Measurements from ENCODE around the gene STX10. TPM values are rescaled to one million over a fixed set of nuclear protein-coding genes. Genes with fewer than 3 reads are reported as not detected.

Gene STX10
- total RNA-seq, 1 experiment from 2014 or later, result 179 TPM

- H3K9me2 ChIP-seq (replicated peaks; ENCODE audit: low read length), result no peaks in the 10 kb centered on the region
- H3K4me2 ChIP-seq (ENCODE audit: low read length), result peak overlapping the region; percentile 37
- ATAC-seq (no peak), DNase-seq (peak; percentile 71)
- POLR2A ChIA-PET (ENCODE audit: unreplicated experiment), result no interaction called here
- no peaks in the 10 kb centered on the region for H3K36me3 ChIP-seq (ENCODE audit: low read depth, low read length)
- no peaks in the 10 kb centered on the region for H3K27me3 ChIP-seq (ENCODE audit: low read length)
- no peak overlapping the region for H3K4me3 ChIP-seq (ENCODE audit: low read length)
- CTCF ChIA-PET, result no interaction called here
- H2AFZ ChIP-seq (ENCODE audit: low read length), result no peak overlapping the region
- H3K9ac ChIP-seq (ENCODE audit: low read length), result no peak overlapping the region
- peaks cover 21% of the 10 kb centered on the region; the same call in 1 of the 2 replicates for H3K4me1 ChIP-seq (ENCODE audit: insufficient read depth, low read length)
- H3K79me2 ChIP-seq (ENCODE audit: low read length), result no peaks in the 10 kb centered on the region
- TF ChIP-seq EZH2 (IDR thresholded peaks at IDR 0.05; ENCODE audit: low read length, unreplicated experiment) (no peak), EZH2phosphoT487 (IDR thresholded peaks at IDR 0.05; ENCODE audit: borderline replicate concordance, low read length) (no peak), CTCF (conservative IDR thresholded peaks at IDR 0.05; ENCODE audit: low read depth, low read length) (no peak)
- no TSS peak for BruUV-seq (replicated peaks)
- H3F3A ChIP-seq (ENCODE audit: low read length, unreplicated experiment), result no peaks in the 10 kb centered on the region
- H3K27ac ChIP-seq (ENCODE audit: low read length), result no peak overlapping the region
- no peaks in the 10 kb centered on the region for H3K9me3 ChIP-seq (ENCODE audit: low read length)
- H4K20me1 ChIP-seq (ENCODE audit: low read length), result no peaks in the 10 kb centered on the region
- intact Hi-C loops (cut with micrococcal nuclease), result no loop called here
Observed at GRCh38 chr19:13098277-13099072, 51.7 kb downstream of the STX10 start.

DNA sequence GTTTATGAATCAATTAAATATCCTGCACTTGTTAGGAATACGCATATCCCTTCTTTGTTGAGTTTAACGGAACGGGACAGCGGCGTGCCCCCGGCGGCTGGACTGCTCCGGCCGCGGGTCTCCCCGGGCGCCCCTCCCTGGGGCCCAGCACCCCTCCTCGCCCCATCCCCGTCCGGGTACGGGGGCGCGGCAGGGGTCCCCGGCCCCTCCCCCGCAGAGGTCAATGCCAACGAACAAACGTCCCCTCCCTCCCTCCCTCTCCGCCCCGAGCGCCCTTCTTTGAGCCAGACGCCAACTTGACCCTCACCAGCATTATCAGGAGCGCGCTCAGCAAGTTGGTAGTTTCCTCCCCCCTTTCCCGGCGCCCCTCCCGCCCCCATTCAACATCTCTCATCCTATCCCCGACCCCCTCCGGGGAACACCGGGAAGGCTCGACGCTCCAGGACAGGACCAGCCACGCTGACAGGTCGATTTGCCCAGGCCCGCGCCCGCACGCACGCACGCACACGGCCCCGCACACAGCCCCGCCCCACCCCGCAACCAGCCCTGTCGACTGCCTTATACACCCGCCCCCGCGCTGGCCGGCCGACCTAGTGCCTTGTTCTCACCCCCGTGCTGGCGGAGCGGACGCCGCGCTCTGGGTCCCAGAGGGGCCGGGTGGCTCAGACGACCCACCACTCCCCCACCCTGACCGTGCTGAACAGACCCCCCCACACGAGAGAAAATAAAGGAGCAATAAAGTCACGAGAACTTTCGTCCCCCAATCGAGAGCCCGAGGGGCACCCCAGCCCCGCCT is 52.5 kb downstream of the STX10 start:
- no peak overlapping the region for H3K27ac ChIP-seq (ENCODE audit: low read length)
- BruUV-seq (replicated peaks), result no TSS peak
- H3K9ac ChIP-seq (ENCODE audit: low read length), result no peak overlapping the region
- TF ChIP-seq EZH2 (IDR thresholded peaks at IDR 0.05; ENCODE audit: low read length, unreplicated experiment) (no peak), EZH2phosphoT487 (IDR thresholded peaks at IDR 0.05; ENCODE audit: borderline replicate concordance, low read length) (no peak), CTCF (conservative IDR thresholded peaks at IDR 0.05; ENCODE audit: low read depth, low read length) (no peak)
- ChIA-PET POLR2A (ENCODE audit: unreplicated experiment) (no interaction called here), CTCF (interaction anchor here (1.7 kb wide), 1 partner anchor 120 kb away, joined by 9 read pairs; no protein-coding TSS in a partner anchor)
- no peaks in the 10 kb centered on the region for H3K27me3 ChIP-seq (ENCODE audit: low read length)
- DNase-seq (no peak), ATAC-seq (no peak)
- peak overlapping the region; percentile 83 for H3K4me2 ChIP-seq (ENCODE audit: low read length)
- H3K4me1 ChIP-seq (ENCODE audit: insufficient read depth, low read length), result peaks cover 17% of the 10 kb centered on the region; the same call in 1 of the 2 replicates
- H3K79me2 ChIP-seq (ENCODE audit: low read length), result no peaks in the 10 kb centered on the region
- no peaks in the 10 kb centered on the region for H3K9me3 ChIP-seq (ENCODE audit: low read length)
- intact Hi-C loops (cut with micrococcal nuclease), result no loop called here
- peak overlapping the region; percentile 49 for H3K4me3 ChIP-seq (ENCODE audit: low read length)
- no peaks in the 10 kb centered on the region for H4K20me1 ChIP-seq (ENCODE audit: low read length)
- H3K36me3 ChIP-seq (ENCODE audit: low read depth, low read length), result no peaks in the 10 kb centered on the region
- no peaks in the 10 kb centered on the region for H3F3A ChIP-seq (ENCODE audit: low read length, unreplicated experiment)
- 0 out of 2 replicates have a peak overlapping the region, but pooled peaks have one; percentile 21 for H2AFZ ChIP-seq (ENCODE audit: low read length)
- H3K9me2 ChIP-seq (replicated peaks; ENCODE audit: low read length), result no peaks in the 10 kb centered on the region
